Midbrain (tissue), 1 donor: ENCODE measurements around the gene GSK3B.

ENCODE experiments used
- DNase-seq: peaks from one replicate; lab custom pipeline; 2025; lab: John Stamatoyannopoulos, UW

GSK3B gene

DNA sequence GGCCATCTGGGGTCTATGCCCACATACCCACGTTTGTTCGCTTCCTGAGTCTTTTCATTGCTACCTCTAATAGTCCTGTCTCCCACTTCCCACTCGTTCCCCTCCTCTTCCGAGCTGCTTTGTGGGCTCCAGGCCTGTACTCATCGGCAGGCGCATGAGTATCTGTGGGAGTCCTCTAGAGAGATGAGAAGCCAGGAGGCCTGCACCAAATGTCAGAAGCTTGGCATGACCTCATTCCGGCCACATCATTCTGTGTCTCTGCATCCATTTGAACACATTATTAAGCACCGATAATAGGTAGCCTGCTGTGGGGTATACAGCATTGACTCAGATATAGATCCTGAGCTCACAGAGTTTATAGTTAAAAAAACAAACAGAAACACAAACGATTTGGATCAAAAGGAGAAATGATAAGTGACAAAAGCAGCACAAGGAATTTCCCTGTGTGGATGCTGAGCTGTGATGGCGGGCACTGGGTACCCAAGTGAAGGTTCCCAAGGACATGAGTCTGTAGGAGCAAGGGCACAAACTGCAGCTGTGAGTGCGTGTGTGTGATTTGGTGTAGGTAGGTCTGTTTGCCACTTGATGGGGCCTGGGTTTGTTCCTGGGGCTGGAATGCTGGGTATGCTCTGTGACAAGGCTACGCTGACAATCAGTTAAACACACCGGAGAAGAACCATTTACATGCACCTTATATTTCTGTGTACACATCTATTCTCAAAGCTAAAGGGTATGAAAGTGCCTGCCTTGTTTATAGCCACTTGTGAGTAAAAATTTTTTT lies 276.5 kb downstream of the GSK3B start:
- no peak for DNase-seq

GRCh38 chr3:119817071-119817470 lies 277.2 kb downstream of the GSK3B start:
- no peak for DNase-seq

GRCh38 chr3:119815716-119816115 lies 278.5 kb downstream of the GSK3B start:
- DNase-seq = no peak

- DNase-seq = no peak
These were observed 281.7 kb downstream of the GSK3B start for GRCh38 chr3:119812491-119813058.

- no peak for DNase-seq
These were observed 284.2 kb downstream of the GSK3B start for GRCh38 chr3:119810018-119810435.

DNA sequence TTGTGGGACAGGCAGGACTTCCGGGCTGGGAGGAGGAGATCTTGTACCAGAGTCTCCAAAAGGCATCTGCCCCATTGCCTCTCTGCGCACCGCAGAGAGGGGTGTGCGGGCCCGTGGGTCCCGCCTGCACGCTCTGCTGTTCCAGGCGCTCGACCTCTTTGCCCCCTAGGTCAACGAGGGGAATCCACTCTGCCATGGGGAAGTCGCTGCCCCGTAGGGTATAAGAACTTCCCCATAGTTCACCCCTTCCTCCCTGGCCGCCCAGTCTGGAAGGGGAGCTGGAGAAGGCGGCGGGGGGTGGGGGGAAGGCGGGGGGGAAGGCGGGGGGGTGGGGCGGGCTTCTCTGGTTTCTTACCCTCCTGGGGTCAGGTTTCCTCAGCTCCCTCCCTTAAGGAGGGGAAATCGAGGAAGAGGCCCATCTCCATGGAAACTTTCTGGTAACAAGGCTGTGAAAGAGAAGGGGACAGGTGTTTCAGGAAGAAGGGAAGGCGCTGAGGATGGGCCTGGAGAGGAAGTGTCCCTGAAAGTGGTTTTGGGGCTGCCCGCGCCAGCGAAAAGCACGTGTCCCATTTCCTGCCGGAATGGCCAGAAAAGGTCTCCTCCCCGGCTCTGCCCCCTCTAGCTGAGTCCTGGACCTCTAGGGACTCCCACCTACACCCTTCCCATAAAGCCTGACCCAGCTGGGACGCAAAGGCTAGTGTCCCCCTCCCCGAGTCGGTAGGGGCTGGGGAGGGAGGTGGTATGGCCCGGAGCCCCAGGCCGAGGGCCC lies 284.8 kb downstream of the GSK3B start:
- no peak for DNase-seq

- DNase-seq = no peak
These were observed 285.4 kb downstream of the GSK3B start for GRCh38 chr3:119808843-119809242.

GRCh38 chr3:119808244-119808643 lies 286.0 kb downstream of the GSK3B start:
- no peak for DNase-seq

DNA sequence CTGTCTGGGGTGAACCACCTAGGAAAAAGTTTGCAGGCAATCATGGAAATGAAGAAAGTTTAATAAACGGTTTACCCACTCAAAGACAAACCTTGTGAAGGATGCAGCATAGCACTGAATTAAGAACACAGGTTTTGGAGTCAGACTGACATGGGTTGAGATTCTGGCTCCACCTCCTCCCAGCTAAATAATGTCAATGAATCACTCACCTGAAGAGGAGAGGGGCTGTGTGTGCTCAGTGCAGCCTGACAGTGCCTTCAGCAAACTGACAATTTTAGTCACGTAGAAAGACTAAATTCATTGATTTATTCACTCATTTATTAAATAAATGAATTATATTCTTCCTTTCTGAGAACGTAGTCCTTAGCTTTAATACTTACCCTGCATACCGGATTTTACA lies 293.4 kb downstream of the GSK3B start:
- no peak for DNase-seq

- DNase-seq = no peak
These were observed 297.5 kb downstream of the GSK3B start for GRCh38 chr3:119796785-119797184.

DNA sequence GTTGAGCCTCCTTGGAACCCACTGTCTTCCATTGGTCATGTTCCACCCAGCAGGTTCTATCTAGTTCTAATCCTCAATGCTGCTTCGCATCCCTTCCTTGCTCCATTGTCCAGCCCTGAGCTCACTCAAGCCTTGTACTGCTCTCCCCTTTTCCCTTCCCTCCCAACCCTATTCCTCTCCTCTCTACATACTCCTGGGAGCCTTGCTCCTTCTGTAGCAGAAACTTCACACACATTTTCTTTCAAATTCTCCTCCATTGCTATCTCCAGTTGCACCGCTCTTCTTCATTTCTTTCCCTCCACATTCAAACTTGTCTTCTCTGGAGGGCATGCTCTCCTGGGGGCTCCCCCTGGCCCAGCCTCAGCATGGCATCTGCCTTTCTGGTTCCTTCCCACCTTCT lies 297.9 kb downstream of the GSK3B start:
- no peak for DNase-seq

DNA sequence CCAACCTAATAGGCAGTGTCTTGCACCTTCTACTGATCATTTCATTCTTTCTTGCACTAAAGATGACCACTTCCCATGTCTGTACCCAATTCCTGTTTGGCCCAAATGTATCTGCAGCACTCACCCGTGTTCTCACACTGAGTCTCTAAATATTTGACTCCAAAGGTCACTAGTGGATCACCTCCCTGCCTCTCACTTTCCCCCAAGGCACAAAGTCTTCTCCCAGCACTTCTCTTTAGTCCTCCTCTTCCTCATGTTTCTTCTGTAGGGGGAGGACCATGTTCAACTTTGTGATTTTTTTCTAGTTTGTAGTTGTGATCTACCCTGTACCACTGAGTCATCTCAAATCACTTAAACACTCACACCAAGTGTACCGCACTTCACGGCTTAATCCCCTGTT lies 298.4 kb downstream of the GSK3B start:
- DNase-seq = no peak

- no peak for DNase-seq
These were observed 299.2 kb downstream of the GSK3B start for GRCh38 chr3:119794971-119795612.

GRCh38 chr3:119794401-119794800 lies 299.8 kb downstream of the GSK3B start:
- no peak for DNase-seq

- no peak for DNase-seq
These were observed 302.0 kb downstream of the GSK3B start for GRCh38 chr3:119792270-119792669.

- no peak for DNase-seq
These were observed 303.9 kb downstream of the GSK3B start for GRCh38 chr3:119790369-119790768.

- no peak for DNase-seq
These were observed 307.8 kb downstream of the GSK3B start for GRCh38 chr3:119786409-119786808.

- DNase-seq = no peak
These were observed 310.4 kb downstream of the GSK3B start for GRCh38 chr3:119783883-119784282.

DNA sequence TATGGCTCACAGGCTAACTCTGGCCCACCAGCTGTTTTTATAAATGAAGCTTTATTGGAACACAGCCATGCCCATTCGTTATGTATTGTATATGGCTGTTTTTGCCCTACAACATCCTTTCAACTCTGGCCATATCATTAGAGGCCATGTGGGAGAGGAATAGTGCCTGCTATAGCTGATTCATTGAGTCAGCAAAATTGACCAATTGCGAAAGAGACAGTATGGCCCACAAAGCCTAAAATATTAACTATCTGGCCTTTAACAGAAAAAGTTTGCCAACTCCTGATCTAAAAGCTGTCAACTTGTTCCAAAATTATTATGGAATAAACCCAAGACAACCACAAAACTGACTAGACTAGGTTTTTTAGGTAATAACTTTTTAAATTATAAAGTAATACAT lies 311.0 kb downstream of the GSK3B start:
- no peak for DNase-seq

- no peak for DNase-seq
These were observed 311.8 kb downstream of the GSK3B start for GRCh38 chr3:119782460-119782859.

- DNase-seq = no peak
These were observed 312.7 kb downstream of the GSK3B start, which contains the start of gene NR1I2 for GRCh38 chr3:119781330-119782198. TSS of gene NR1I2 (plus strand) at chr3:119782101.
